ENCODE measurements around the gene VANGL2. TPM values are rescaled to one million over a fixed set of nuclear protein-coding genes. Genes with fewer than 3 reads are reported as not detected.

The VANGL2 gene
- total and polyA plus RNA-seq, 2 experiments from 2014 or later = 17.7 to 51.3 TPM

DNA sequence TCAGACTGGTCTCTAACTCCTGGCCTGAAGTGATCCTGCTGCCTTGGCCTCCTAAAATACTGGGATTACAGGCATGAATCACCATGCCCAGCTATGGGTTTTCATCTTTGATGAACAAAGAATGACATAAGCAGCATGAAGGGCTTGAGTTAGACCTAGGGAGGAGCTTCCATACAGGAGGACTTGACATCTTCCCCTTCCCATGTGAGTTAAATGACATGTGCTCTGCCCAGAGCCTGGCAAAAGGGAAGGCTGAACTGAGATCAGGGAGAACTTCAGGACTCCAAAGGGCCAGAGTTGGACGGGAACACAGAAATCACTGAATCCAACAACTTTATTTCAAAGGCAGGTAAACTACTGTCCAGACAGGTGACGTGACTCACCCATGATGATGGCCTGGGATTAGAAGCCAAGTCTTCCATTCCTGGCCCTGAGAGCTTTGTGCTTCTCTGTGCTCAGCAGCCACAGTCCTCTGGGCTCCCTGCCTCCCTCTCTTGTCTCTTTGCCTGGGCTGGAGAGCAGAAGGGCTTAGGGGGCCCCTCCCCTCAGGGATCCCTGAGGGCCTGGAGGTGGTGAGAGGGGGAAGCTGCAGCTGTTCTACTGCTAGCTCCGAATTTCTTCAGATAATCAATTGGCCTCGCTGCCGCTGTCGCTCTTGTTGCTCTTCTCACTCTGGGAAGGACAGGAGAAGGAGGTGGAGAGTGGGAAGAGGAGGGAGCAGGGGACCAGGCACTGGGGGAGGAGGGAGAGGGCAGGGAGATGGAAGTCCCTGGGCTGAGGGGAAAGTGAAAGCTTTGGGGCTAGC, 25.9 kb upstream of the VANGL2 start (continued):
- TF ChIP-seq, protein P1, sequence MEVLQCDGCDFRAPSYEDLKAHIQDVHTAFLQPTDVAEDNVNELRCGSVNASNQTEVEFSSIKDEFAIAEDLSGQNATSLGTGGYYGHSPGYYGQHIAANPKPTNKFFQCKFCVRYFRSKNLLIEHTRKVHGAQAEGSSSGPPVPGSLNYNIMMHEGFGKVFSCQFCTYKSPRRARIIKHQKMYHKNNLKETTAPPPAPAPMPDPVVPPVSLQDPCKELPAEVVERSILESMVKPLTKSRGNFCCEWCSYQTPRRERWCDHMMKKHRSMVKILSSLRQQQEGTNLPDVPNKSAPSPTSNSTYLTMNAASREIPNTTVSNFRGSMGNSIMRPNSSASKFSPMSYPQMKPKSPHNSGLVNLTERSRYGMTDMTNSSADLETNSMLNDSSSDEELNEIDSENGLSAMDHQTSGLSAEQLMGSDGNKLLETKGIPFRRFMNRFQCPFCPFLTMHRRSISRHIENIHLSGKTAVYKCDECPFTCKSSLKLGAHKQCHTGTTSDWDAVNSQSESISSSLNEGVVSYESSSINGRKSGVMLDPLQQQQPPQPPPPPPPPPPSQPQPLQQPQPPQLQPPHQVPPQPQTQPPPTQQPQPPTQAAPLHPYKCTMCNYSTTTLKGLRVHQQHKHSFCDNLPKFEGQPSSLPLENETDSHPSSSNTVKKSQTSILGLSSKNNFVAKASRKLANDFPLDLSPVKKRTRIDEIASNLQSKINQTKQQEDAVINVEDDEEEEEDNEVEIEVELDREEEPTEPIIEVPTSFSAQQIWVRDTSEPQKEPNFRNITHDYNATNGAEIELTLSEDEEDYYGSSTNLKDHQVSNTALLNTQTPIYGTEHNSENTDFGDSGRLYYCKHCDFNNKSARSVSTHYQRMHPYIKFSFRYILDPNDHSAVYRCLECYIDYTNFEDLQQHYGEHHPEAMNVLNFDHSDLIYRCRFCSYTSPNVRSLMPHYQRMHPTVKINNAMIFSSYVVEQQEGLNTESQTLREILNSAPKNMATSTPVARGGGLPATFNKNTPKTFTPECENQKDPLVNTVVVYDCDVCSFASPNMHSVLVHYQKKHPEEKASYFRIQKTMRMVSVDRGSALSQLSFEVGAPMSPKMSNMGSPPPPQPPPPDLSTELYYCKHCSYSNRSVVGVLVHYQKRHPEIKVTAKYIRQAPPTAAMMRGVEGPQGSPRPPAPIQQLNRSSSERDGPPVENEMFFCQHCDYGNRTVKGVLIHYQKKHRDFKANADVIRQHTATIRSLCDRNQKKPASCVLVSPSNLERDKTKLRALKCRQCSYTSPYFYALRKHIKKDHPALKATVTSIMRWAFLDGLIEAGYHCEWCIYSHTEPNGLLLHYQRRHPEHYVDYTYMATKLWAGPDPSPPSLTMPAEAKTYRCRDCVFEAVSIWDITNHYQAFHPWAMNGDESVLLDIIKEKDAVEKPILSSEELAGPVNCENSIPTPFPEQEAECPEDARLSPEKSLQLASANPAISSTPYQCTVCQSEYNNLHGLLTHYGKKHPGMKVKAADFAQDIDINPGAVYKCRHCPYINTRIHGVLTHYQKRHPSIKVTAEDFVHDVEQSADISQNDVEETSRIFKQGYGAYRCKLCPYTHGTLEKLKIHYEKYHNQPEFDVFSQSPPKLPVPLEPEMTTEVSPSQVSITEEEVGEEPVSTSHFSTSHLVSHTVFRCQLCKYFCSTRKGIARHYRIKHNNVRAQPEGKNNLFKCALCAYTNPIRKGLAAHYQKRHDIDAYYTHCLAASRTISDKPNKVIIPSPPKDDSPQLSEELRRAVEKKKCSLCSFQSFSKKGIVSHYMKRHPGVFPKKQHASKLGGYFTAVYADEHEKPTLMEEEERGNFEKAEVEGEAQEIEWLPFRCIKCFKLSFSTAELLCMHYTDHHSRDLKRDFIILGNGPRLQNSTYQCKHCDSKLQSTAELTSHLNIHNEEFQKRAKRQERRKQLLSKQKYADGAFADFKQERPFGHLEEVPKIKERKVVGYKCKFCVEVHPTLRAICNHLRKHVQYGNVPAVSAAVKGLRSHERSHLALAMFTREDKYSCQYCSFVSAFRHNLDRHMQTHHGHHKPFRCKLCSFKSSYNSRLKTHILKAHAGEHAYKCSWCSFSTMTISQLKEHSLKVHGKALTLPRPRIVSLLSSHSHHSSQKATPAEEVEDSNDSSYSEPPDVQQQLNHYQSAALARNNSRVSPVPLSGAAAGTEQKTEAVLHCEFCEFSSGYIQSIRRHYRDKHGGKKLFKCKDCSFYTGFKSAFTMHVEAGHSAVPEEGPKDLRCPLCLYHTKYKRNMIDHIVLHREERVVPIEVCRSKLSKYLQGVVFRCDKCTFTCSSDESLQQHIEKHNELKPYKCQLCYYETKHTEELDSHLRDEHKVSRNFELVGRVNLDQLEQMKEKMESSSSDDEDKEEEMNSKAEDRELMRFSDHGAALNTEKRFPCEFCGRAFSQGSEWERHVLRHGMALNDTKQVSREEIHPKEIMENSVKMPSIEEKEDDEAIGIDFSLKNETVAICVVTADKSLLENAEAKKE (CRISPR knock-in tag; IDR thresholded peaks at IDR 0.05) = no peak
- TF ChIP-seq NANOG (IDR thresholded peaks at IDR 0.05; ENCODE audit: borderline replicate concordance) (no peak), ZNF331 (CRISPR knock-in tag; IDR thresholded peaks at IDR 0.05; ENCODE audit: low read depth) (no peak), STAT1 (IDR thresholded peaks at IDR 0.05; ENCODE audit: unreplicated experiment) (no peak), EZH2phosphoT487 (IDR thresholded peaks at IDR 0.05; ENCODE audit: unreplicated experiment) (no peak)
- TF ChIP-seq, protein P2, sequence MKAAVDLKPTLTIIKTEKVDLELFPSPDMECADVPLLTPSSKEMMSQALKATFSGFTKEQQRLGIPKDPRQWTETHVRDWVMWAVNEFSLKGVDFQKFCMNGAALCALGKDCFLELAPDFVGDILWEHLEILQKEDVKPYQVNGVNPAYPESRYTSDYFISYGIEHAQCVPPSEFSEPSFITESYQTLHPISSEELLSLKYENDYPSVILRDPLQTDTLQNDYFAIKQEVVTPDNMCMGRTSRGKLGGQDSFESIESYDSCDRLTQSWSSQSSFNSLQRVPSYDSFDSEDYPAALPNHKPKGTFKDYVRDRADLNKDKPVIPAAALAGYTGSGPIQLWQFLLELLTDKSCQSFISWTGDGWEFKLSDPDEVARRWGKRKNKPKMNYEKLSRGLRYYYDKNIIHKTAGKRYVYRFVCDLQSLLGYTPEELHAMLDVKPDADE (IDR thresholded peaks at IDR 0.05) = no peak
- TF ChIP-seq, protein P3, sequence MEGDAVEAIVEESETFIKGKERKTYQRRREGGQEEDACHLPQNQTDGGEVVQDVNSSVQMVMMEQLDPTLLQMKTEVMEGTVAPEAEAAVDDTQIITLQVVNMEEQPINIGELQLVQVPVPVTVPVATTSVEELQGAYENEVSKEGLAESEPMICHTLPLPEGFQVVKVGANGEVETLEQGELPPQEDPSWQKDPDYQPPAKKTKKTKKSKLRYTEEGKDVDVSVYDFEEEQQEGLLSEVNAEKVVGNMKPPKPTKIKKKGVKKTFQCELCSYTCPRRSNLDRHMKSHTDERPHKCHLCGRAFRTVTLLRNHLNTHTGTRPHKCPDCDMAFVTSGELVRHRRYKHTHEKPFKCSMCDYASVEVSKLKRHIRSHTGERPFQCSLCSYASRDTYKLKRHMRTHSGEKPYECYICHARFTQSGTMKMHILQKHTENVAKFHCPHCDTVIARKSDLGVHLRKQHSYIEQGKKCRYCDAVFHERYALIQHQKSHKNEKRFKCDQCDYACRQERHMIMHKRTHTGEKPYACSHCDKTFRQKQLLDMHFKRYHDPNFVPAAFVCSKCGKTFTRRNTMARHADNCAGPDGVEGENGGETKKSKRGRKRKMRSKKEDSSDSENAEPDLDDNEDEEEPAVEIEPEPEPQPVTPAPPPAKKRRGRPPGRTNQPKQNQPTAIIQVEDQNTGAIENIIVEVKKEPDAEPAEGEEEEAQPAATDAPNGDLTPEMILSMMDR (conservative IDR thresholded peaks at IDR 0.05; ENCODE audit: low read depth in 2 of 2) = no peak
- TF ChIP-seq, protein P4, sequence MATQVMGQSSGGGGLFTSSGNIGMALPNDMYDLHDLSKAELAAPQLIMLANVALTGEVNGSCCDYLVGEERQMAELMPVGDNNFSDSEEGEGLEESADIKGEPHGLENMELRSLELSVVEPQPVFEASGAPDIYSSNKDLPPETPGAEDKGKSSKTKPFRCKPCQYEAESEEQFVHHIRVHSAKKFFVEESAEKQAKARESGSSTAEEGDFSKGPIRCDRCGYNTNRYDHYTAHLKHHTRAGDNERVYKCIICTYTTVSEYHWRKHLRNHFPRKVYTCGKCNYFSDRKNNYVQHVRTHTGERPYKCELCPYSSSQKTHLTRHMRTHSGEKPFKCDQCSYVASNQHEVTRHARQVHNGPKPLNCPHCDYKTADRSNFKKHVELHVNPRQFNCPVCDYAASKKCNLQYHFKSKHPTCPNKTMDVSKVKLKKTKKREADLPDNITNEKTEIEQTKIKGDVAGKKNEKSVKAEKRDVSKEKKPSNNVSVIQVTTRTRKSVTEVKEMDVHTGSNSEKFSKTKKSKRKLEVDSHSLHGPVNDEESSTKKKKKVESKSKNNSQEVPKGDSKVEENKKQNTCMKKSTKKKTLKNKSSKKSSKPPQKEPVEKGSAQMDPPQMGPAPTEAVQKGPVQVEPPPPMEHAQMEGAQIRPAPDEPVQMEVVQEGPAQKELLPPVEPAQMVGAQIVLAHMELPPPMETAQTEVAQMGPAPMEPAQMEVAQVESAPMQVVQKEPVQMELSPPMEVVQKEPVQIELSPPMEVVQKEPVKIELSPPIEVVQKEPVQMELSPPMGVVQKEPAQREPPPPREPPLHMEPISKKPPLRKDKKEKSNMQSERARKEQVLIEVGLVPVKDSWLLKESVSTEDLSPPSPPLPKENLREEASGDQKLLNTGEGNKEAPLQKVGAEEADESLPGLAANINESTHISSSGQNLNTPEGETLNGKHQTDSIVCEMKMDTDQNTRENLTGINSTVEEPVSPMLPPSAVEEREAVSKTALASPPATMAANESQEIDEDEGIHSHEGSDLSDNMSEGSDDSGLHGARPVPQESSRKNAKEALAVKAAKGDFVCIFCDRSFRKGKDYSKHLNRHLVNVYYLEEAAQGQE (IDR thresholded peaks at IDR 0.05; ENCODE audit: unreplicated experiment) = no peak

Measured in GM23338 (cell line).